Colonic mucosa (tissue), 4 donors: ENCODE measurements around the gene AGO4. TPM values are rescaled to one million over a fixed set of nuclear protein-coding genes. Genes with fewer than 3 reads are reported as not detected.
"Not testable (repeated sequence)": the region's sequence is repeated elsewhere in the genome, so short reads cannot be mapped to it uniquely, and the experiment has no call there.

Experiments used
- DNase-seq: peaks from one replicate; pipeline ENCODE4 v3.0.0-alpha.2; 2020
- H3K27ac ChIP-seq: fragments of 200-600 bp; one replicate; pipeline ENCODE4 v1.8.0; 2021
- H3K27me3 ChIP-seq: fragments of 200-600 bp; one replicate; pipeline ENCODE4 v1.8.0; 2021
- H3K36me3 ChIP-seq: fragments of 200-600 bp; one replicate; pipeline ENCODE4 v1.8.0; 2021
- H3K4me1 ChIP-seq: fragments of 200-600 bp; one replicate; pipeline ENCODE4 v1.8.0; 2021; ENCODE audit warnings: mild to moderate bottlenecking
- H3K4me3 ChIP-seq: fragments of 200-600 bp; one replicate; pipeline ENCODE4 v1.8.0; 2021
- H3K9ac ChIP-seq, 2 donors: one replicate each; pipeline ENCODE4 v1.7.0; 2013; ENCODE audit warnings: control low read depth in 2 of 2, low read depth in 2 of 2, low read length in 2 of 2
- H3K9me3 ChIP-seq: fragments of 200-600 bp; one replicate; pipeline ENCODE4 v1.8.0; 2021
- CTCF ChIP-seq: fragments of 200-600 bp; IDR thresholded peaks from one replicate; pipeline ENCODE4 v1.8.0; 2022; ENCODE audit warnings: antibody characterized with exemption, mild to moderate bottlenecking
- intact Hi-C: fragments of 100-400 bp; cut with DNase I; formaldehyde crosslinking; loops from one replicate; pipeline ENCODE4 v1.14.1; 2022
- total RNA-seq, 2 donors: library from RNA; stranded (reverse); fragmentation: NEBNext Ultra II Directional in 1 of 2; extraction: Animal tissue kit (Norgen Biotek cat#: 25700) in 1 of 2; gene quantifications; one replicate each; pipeline ENCODE4 v1.2.1, GENCODE V29; 2021
- donor health status: healthy.
- donor health status: DM: no; HTN: no; CAD: no.
- donor health status: DM: no; HTN: no; CAD: no.

Gene AGO4
- total RNA-seq, 2 donors from 2014 or later: 7.4 to 17.5 TPM

- no peaks in the 10 kb centered on the region for H3K27me3 ChIP-seq
These were observed 59.2 kb downstream of the AGO4 start for GRCh38 chr1:35866991-35867390.

GRCh38 chr1:35869245-35869950 is 61.6 kb downstream of the AGO4 start:
- H3K4me1 ChIP-seq, H3K9me3 ChIP-seq, H3K27me3 ChIP-seq, DNase-seq, intact Hi-C loops, H3K27ac ChIP-seq, H3K9ac ChIP-seq, H3K4me3 ChIP-seq, H3K36me3 ChIP-seq: not testable (repeated sequence)

More at GRCh38 chr1:35866991-35867390, 59.2 kb downstream of the AGO4 start:
- DNase-seq: no peak
- Histone ChIP-seq H3K4me1 (no peaks in the 10 kb centered on the region), H3K4me3 (no peak overlapping the region), H3K9me3 (no peaks in the 10 kb centered on the region), H3K36me3 (no peaks in the 10 kb centered on the region), H3K9ac (no peak overlapping the region), H3K27ac (no peak overlapping the region)
- intact Hi-C loops: no loop called here
- no peak for TF ChIP-seq CTCF

GRCh38 chr1:35870651-35871309 is 63.0 kb downstream of the AGO4 start:
- H3K27me3 ChIP-seq: no peaks in the 10 kb centered on the region
- no peak overlapping the region for H3K9ac ChIP-seq
- H3K4me3 ChIP-seq: no peak overlapping the region
- intact Hi-C loops: no loop called here
- H3K9me3 ChIP-seq: no peaks in the 10 kb centered on the region
- no peak for DNase-seq
- H3K36me3 ChIP-seq: no peaks in the 10 kb centered on the region
- H3K4me1 ChIP-seq: no peaks in the 10 kb centered on the region
- TF ChIP-seq CTCF: no peak
- no peak overlapping the region for H3K27ac ChIP-seq

GRCh38 chr1:35873243-35873750 is 65.5 kb downstream of the AGO4 start:
- Histone ChIP-seq H3K4me1 (no peaks in the 10 kb centered on the region), H3K9ac (no peak overlapping the region), H3K27ac (no peak overlapping the region), H3K4me3 (no peak overlapping the region), H3K27me3 (no peaks in the 10 kb centered on the region), H3K36me3 (no peaks in the 10 kb centered on the region), H3K9me3 (no peaks in the 10 kb centered on the region)
- intact Hi-C loops: no loop called here
- DNase-seq: no peak
- no peak for TF ChIP-seq CTCF

GRCh38 chr1:35874115-35874514 is 66.3 kb downstream of the AGO4 start:
- H3K36me3 ChIP-seq, intact Hi-C loops, H3K4me1 ChIP-seq: not testable (repeated sequence)

GRCh38 chr1:35876988-35877387 is 69.2 kb downstream of the AGO4 start:
- intact Hi-C loops: no loop called here
- no peaks in the 10 kb centered on the region for H3K9me3 ChIP-seq
- no peaks in the 10 kb centered on the region for H3K4me1 ChIP-seq
- H3K4me3 ChIP-seq: no peak overlapping the region
- H3K36me3 ChIP-seq: no peaks in the 10 kb centered on the region
- no peak overlapping the region for H3K27ac ChIP-seq
- no peak for TF ChIP-seq CTCF
- H3K27me3 ChIP-seq: no peaks in the 10 kb centered on the region
- no peak overlapping the region for H3K9ac ChIP-seq
- no peak for DNase-seq

More at GRCh38 chr1:35874115-35874514, 66.3 kb downstream of the AGO4 start:
- H3K27me3 ChIP-seq, H3K4me3 ChIP-seq, DNase-seq, H3K9ac ChIP-seq, H3K9me3 ChIP-seq, H3K27ac ChIP-seq: not testable (repeated sequence)
